IMR-90 (cell line): ENCODE measurements around the gene SYVN1. TPM values are rescaled to one million over a fixed set of nuclear protein-coding genes. Genes with fewer than 3 reads are reported as not detected.

Experiments used
- ATAC-seq: fragments of 200-7000 bp; cut with Tn5 transposase; 2 replicates; pipeline ENCODE4 v1.9.1; 2020; ENCODE audit warnings: low read depth, mild to moderate bottlenecking, moderate library complexity
- BruUV-seq: library from RNA; stranded (reverse); fragments of 400-500 nt; replicated peaks from 2 replicates; lab custom pipeline; 2021; lab: Mats Ljungman, UMichigan
- CTCF ChIA-PET: fragments of 300-600 bp; formaldehyde crosslinking; extraction: SDS; loops from one replicate; lab custom pipeline; 2021; ENCODE audit warnings: antibody characterized with exemption; lab: Yijun Ruan, JAX
- POLR2A ChIA-PET: fragments of 300-600 bp; sonication (Branson Sonifier 250); formaldehyde crosslinking; loops from one replicate; lab custom pipeline; 2022; ENCODE audit warnings: antibody characterized with exemption; ENCODE audit not compliant: unreplicated experiment; lab: Charles Lee
- DNase-seq: peaks from one replicate; pipeline ENCODE4 v3.0.0; 2013
- H2AFZ ChIP-seq: replicated peaks from 2 replicates; pipeline ENCODE3; 2013; ENCODE audit warnings: low read length, mild to moderate bottlenecking; ENCODE audit not compliant: poor library complexity
- H2AK5ac ChIP-seq: 2 replicates; pipeline ENCODE4 v1.6.1; 2013; ENCODE audit warnings: low read depth, low read length, inconsistent platforms
- H2AK9ac ChIP-seq: replicated peaks from 2 replicates; pipeline ENCODE3; 2013; ENCODE audit warnings: mild to moderate bottlenecking, low read depth, low read length, moderate library complexity; ENCODE audit not compliant: poor library complexity
- H2BK120ac ChIP-seq: 2 replicates; pipeline ENCODE4 v1.6.1; 2013; ENCODE audit warnings: low read depth, low read length, inconsistent platforms
- H2BK15ac ChIP-seq: 3 replicates; pipeline ENCODE4 v1.6.1; 2013; ENCODE audit warnings: low read depth, low read length, inconsistent platforms
- H2BK20ac ChIP-seq: 2 replicates; pipeline ENCODE4 v1.6.1; 2013; ENCODE audit warnings: low read depth, mild to moderate bottlenecking, inconsistent platforms, low read length, moderate library complexity
- H2BK5ac ChIP-seq: 2 replicates; pipeline ENCODE4 v1.6.1; 2013; ENCODE audit warnings: mild to moderate bottlenecking, low read depth, low read length, inconsistent platforms; ENCODE audit not compliant: poor library complexity, severe bottlenecking
- H3K14ac ChIP-seq: replicated peaks from 2 replicates; pipeline ENCODE4 v1.6.1; 2013; ENCODE audit warnings: low read depth, low read length, inconsistent platforms
- H3K18ac ChIP-seq: 2 replicates; pipeline ENCODE4 v1.6.1; 2013; ENCODE audit warnings: low read depth, low read length, control low read depth
- H3K23ac ChIP-seq: 2 replicates; pipeline ENCODE4 v1.6.1; 2013; ENCODE audit warnings: low read depth, low read length, inconsistent platforms
- H3K27ac ChIP-seq: 2 replicates; pipeline ENCODE4 v1.5.1; 2013; ENCODE audit warnings: mild to moderate bottlenecking, control low read depth, low read length; ENCODE audit not compliant: insufficient read depth
- H3K27me3 ChIP-seq: 2 replicates; pipeline ENCODE4 v1.6.1; 2013; ENCODE audit warnings: low read length; ENCODE audit not compliant: control insufficient read depth, insufficient read depth
- H3K36me3 ChIP-seq: 2 replicates; pipeline ENCODE4 v1.6.1; 2013; ENCODE audit warnings: low read length, mixed read lengths; ENCODE audit not compliant: control insufficient read depth, insufficient read depth
- H3K4ac ChIP-seq: 2 replicates; pipeline ENCODE4 v1.6.1; 2013; ENCODE audit warnings: low read depth, low read length, inconsistent platforms
- H3K4me1 ChIP-seq: 2 replicates; pipeline ENCODE4 v1.6.1; 2013; ENCODE audit warnings: low read length, mixed read lengths; ENCODE audit not compliant: control insufficient read depth, insufficient read depth
- H3K4me2 ChIP-seq: 2 replicates; pipeline ENCODE4 v1.6.1; 2013; ENCODE audit warnings: low read depth, mild to moderate bottlenecking, control low read depth, low read length, moderate library complexity
- H3K4me3 ChIP-seq: 2 replicates; pipeline ENCODE4 v1.5.1; 2013; ENCODE audit warnings: low read depth, mild to moderate bottlenecking, control low read depth, low read length, moderate library complexity; ENCODE audit not compliant: insufficient read depth
- H3K56ac ChIP-seq: 2 replicates; pipeline ENCODE4 v1.6.1; 2013; ENCODE audit warnings: low read length, inconsistent platforms; ENCODE audit not compliant: insufficient read depth; ENCODE audit errors: extremely low read depth
- H3K79me1 ChIP-seq, 2 experiments: 2 replicates each; pipeline ENCODE4 v1.6.1; 2013; ENCODE audit warnings: low read length in 2 of 2, inconsistent platforms in 1 of 2, low read depth in 1 of 2
- H3K9ac ChIP-seq: 2 replicates; pipeline ENCODE4 v1.6.1; 2013; ENCODE audit warnings: low read depth, low read length, control low read depth
- H3K9me1 ChIP-seq: 2 replicates; pipeline ENCODE4 v1.6.1; 2013; ENCODE audit warnings: low read length, inconsistent platforms; ENCODE audit not compliant: insufficient read depth
- H3K9me3 ChIP-seq: 2 replicates; pipeline ENCODE4 v1.6.1; 2013; ENCODE audit warnings: low read length; ENCODE audit not compliant: control insufficient read depth, insufficient read depth
- H4K20me1 ChIP-seq: 2 replicates; pipeline ENCODE4 v1.6.1; 2013; ENCODE audit warnings: low read length, inconsistent platforms; ENCODE audit not compliant: insufficient read depth
- H4K5ac ChIP-seq: 2 replicates; pipeline ENCODE4 v1.6.1; 2013; ENCODE audit warnings: mild to moderate bottlenecking, low read depth, low read length, control low read depth
- H4K8ac ChIP-seq, 2 experiments: 2 replicates each; pipeline ENCODE4 v1.6.1; 2013; ENCODE audit warnings: low read depth in 2 of 2, low read length in 2 of 2, control low read depth in 1 of 2, inconsistent platforms in 1 of 2
- H4K91ac ChIP-seq: 2 replicates; pipeline ENCODE4 v1.6.1; 2013; ENCODE audit warnings: low read depth, low read length, inconsistent platforms; ENCODE audit not compliant: insufficient read depth
- BHLHE40 ChIP-seq: fragments of 150-350 bp; IDR thresholded peaks from 2 replicates; pipeline ENCODE4 v1.6.1; 2016; ENCODE audit warnings: mild to moderate bottlenecking, low read depth, low read length
- CEBPB ChIP-seq: IDR thresholded peaks from 2 replicates; pipeline ENCODE4 v1.6.1; 2012; ENCODE audit warnings: low read depth, low read length, improper control_type of control experiment
- CHD1 ChIP-seq: IDR thresholded peaks from 2 replicates; pipeline ENCODE4 v1.6.1; 2012; ENCODE audit warnings: low read depth, low read length, improper control_type of control experiment
- CTCF ChIP-seq: conservative IDR thresholded peaks from 2 replicates; pipeline ENCODE4 v1.5.1; 2012; ENCODE audit warnings: mild to moderate bottlenecking, low read depth, low read length, improper control_type of control experiment
- ELK1 ChIP-seq: fragments of 150-350 bp; IDR thresholded peaks from 2 replicates; pipeline ENCODE4 v1.6.1; 2016; ENCODE audit warnings: low read depth, mild to moderate bottlenecking, low read length, moderate library complexity, borderline replicate concordance
- FOS ChIP-seq: fragments of 150-350 bp; IDR thresholded peaks from 2 replicates; pipeline ENCODE4 v1.6.1; 2016; ENCODE audit warnings: low read depth, low read length
- MAFK ChIP-seq: IDR thresholded peaks from 2 replicates; pipeline ENCODE4 v1.6.1; 2012; ENCODE audit warnings: low read depth, low read length, improper control_type of control experiment
- MAZ ChIP-seq: IDR thresholded peaks from 2 replicates; pipeline ENCODE4 v1.6.1; 2012; ENCODE audit warnings: low read depth, mild to moderate bottlenecking, low read length, improper control_type of control experiment, moderate library complexity, borderline replicate concordance
- MXI1 ChIP-seq: IDR thresholded peaks from 2 replicates; pipeline ENCODE4 v1.6.1; 2012; ENCODE audit warnings: low read depth, mild to moderate bottlenecking, low read length, moderate library complexity, borderline replicate concordance
- NFE2L2 ChIP-seq: fragments of 150-350 bp; IDR thresholded peaks from 2 replicates; pipeline ENCODE4 v1.6.1; 2016; ENCODE audit warnings: low read depth, mild to moderate bottlenecking, low read length
- POLR2A ChIP-seq: IDR thresholded peaks from 2 replicates; pipeline ENCODE4 v1.6.1; 2012; ENCODE audit warnings: mild to moderate bottlenecking, low read depth, low read length
- RCOR1 ChIP-seq: IDR thresholded peaks from 2 replicates; pipeline ENCODE4 v1.6.1; 2012; ENCODE audit warnings: mild to moderate bottlenecking, low read length, improper control_type of control experiment; ENCODE audit not compliant: insufficient replicate concordance
- SMC3 ChIP-seq: fragments of 150-350 bp; IDR thresholded peaks from 2 replicates; pipeline ENCODE4 v1.6.1; 2016; ENCODE audit warnings: low read depth, mild to moderate bottlenecking, antibody characterized with exemption, low read length, moderate library complexity
- USF2 ChIP-seq: fragments of 150-350 bp; IDR thresholded peaks from 2 replicates; pipeline ENCODE4 v1.6.1; 2017; ENCODE audit warnings: mild to moderate bottlenecking, antibody characterized with exemption, low read length, low read depth
- WGBS, 2 experiments: methylation state at CpG; one replicate each; pipeline versions ENCODE4 v1.1.5 to v1.1.7; 2013; ENCODE audit warnings: missing lambda C conversion rate in 2 of 2; ENCODE audit not compliant: insufficient read length in 1 of 2; ENCODE audit errors: extremely low coverage in 2 of 2; 5-methylcytosine and 5-hydroxymethylcytosine counted together
- dilution Hi-C: fragments of 300-500 bp; cut with HindIII; formaldehyde crosslinking; loops from one replicate; pipeline ENCODE4 v1.14.3; 2018; ENCODE audit warnings: low sequenced_read_pairs; ENCODE audit not compliant: unreplicated experiment
- in situ Hi-C: fragments of 300-500 bp; cut with MboI; formaldehyde crosslinking; loops from 3 replicates; pipeline ENCODE4 v1.14.3; 2019; ENCODE audit warnings: low sequenced_read_pairs, inconsistent platforms, mixed read lengths
- intact Hi-C: fragments of 100-400 bp; cut with micrococcal nuclease; formaldehyde crosslinking; loops from 2 replicates; pipeline ENCODE4 v1.10.0; 2022
- polyA plus RNA-seq, 3 experiments: library from polyadenylated mRNA; depleted of rRNA; stranded (reverse); fragments of >200 nt; gene quantifications; 2 replicates each; pipeline ENCODE4 v1.2.3, GENCODE V29; 2012; ENCODE audit warnings: low replicate concordance in 1 of 3
- total RNA-seq: library from RNA; depleted of rRNA; stranded (reverse); fragments of >200 nt; gene quantifications from 2 replicates; pipeline ENCODE4 v1.2.3, GENCODE V29; 2012

SYVN1 gene
- total and polyA plus RNA-seq, 2 of the 4 experiments (the other 2 are of a cell fraction), result 9.5 to 52.9 TPM

GRCh38 chr11:65121447-65121864 is 12.9 kb downstream of the SYVN1 start (continued):
- TF ChIP-seq CTCF, result no peak
- TF ChIP-seq NFE2L2, result no peak
- no peak for TF ChIP-seq BHLHE40
- no peak for TF ChIP-seq CEBPB

GRCh38 chr11:65120831-65121230 is 13.5 kb downstream of the SYVN1 start:
- no peaks in the 10 kb centered on the region for H3K27me3 ChIP-seq
- no peak overlapping the region for H3K27ac ChIP-seq
- H2AK5ac ChIP-seq, result no peak overlapping the region
- no peak overlapping the region for H2AFZ ChIP-seq
- ATAC-seq, result no peak
- peaks cover 7% of the 10 kb centered on the region for H3K4me1 ChIP-seq
- dilution Hi-C loops (no loop called here), in situ Hi-C loops (no loop called here), intact Hi-C loops (loop anchor here (5.0 kb wide), 1 partner anchor 61 kb away; the partner anchor contains the start of gene CAPN1)
- no peak overlapping the region for H2BK15ac ChIP-seq
- no peaks in the 10 kb centered on the region for H3K9me3 ChIP-seq
- H3K14ac ChIP-seq, result no peak overlapping the region
- WGBS, 2 experiments, result no CpG with 5 or more reads among the region's 3 CpGs
- H3K23ac ChIP-seq, result no peak overlapping the region
- no peak overlapping the region for H2BK20ac ChIP-seq
- no peak overlapping the region for H2BK5ac ChIP-seq
- peak overlapping the region; percentile 23 for H2AK9ac ChIP-seq
- H3K18ac ChIP-seq, result no peak overlapping the region
- H3K4ac ChIP-seq, result no peak overlapping the region
- H3K9ac ChIP-seq, result peak overlapping the region; percentile 87
- 0 out of 2 replicates have a peak, but pooled peaks cover 4% of the 10 kb centered on the region for H3K9me1 ChIP-seq
- H3K4me3 ChIP-seq, result peak overlapping the region; percentile 74
- ChIA-PET CTCF (no interaction called here), POLR2A (no interaction called here)
- H4K5ac ChIP-seq, result no peak overlapping the region; the same call in 1 of the 2 replicates
- peak overlapping the region in 1 of 2 experiments; percentile 70; a peak in 1 of 4 replicates for H4K8ac ChIP-seq
- BruUV-seq, result no TSS peak
- H3K4me2 ChIP-seq, result peak overlapping the region; percentile 97; the same call in 1 of the 2 replicates
- no peak overlapping the region for H4K91ac ChIP-seq
- no peak overlapping the region for H2BK120ac ChIP-seq
- 0 out of 2 replicates have a peak overlapping the region, but pooled peaks have one; percentile 5 for H3K56ac ChIP-seq
- no peak for DNase-seq
- no peaks in the 10 kb centered on the region for H4K20me1 ChIP-seq
- H3K36me3 ChIP-seq, result peaks cover 31% of the 10 kb centered on the region
- H3K79me1 ChIP-seq, result peaks cover 27 to 70% of the 10 kb centered on the region in 2 experiments
- TF ChIP-seq ELK1 (no peak), SMC3 (no peak), CEBPB (no peak), NFE2L2 (no peak), MXI1 (no peak), FOS (no peak), MAZ (no peak), POLR2A (no peak), CHD1 (no peak), RCOR1 (no peak), MAFK (no peak), USF2 (no peak)
